HTERT RPE-1 (cell line): ENCODE data around the gene UBL7.
"Not testable (repeated sequence)": the region's sequence is repeated elsewhere in the genome, so short reads cannot be mapped to it uniquely, and the experiment has no call there.

Experiments
- in situ Hi-C: fragments of 300-500 bp; cut with MboI; formaldehyde crosslinking; loops from 4 replicates; pipeline ENCODE4 v1.14.3; 2020; ENCODE audit warnings: low sequenced_read_pairs

Gene UBL7

DNA sequence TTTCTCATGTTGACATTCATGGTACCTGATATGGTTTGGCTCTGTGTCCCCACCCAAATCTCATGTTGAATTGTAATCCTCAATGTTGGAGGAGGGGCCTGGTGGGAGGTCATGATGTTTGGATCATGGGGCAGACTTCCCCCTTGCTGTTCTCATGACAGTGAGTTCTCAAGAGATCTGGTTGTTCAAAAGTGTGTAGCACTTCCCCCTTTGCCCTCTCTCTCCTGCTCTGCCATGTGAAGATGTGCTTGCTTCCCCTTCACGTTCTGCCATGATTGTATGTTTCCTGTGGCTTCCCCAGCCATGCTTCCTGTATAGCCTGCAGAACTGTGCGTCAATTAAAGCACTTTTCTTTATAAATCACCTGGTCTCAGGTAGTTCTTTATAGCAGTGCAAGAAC, 3.3 kb upstream of the UBL7 start:
- in situ Hi-C loops = no loop called here

DNA sequence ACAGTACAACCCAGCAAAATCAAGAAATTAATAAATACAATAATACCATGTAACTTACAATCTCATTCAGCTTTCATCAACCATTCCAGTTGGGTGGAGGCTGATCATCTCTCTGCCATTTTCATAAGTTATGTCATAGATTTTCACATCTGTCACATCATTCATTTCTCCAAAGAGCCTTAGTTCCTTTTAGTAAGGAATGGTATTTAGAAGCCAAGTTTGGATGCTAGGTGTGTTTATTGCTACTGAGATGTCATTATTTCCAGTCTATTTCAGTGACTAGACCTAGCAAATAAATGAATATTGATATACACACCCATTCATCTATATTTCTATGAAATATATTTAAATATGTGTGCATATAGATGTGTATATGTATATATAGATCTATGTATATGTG, 2.7 kb upstream of the UBL7 start:
- in situ Hi-C loops = no loop called here

DNA sequence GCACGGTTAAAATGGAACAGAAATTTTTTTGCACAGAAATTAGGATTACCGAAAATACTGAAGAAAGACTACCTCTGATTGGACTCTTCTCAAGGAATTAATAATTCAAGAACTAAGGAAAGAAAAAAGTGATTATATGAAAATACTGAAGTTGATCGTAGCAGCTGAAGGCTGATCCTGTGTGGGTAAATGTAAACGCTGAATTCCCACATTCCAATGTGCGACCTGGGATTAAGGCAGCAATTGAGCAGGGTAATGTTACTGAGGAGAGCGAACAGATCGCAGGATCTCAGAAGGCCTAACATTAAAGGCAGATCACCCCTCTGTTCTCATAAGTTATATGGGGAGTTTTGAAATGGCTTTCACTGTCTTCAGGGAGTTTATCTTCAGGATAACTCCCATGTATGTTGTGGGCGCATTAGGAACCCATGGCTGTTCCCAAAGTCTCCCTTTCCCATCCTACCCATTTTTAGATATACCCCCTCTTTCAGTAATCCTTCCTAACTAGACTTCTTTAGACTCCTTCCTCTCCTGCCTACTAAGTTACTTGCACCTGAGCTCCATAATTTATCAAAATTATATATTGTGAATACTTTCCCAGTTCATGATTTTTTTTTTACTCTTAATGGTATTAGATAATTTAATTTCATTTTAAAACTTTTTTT, 1.0 kb upstream of the UBL7 start:
- in situ Hi-C loops = no loop called here

DNA sequence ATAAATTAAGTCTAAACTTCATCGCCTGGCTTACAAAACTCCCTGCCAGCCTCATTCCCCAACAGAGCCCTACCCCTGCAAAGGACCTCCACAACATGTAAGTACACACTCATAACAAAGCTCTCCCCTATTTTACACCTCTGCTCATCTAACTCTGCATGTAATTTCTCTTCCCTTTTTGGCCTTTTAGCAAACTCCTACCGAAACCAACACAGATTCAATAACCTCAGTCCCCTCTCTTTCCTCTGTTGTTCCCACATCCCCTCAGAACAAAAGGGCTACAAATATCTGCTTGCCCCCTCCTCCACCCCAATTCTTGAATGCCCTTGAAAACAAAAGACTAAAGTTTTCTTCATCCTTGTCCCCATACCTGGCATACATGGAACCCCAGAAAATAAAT, 662 bp downstream of the UBL7 start:
- in situ Hi-C loops = no loop called here

DNA sequence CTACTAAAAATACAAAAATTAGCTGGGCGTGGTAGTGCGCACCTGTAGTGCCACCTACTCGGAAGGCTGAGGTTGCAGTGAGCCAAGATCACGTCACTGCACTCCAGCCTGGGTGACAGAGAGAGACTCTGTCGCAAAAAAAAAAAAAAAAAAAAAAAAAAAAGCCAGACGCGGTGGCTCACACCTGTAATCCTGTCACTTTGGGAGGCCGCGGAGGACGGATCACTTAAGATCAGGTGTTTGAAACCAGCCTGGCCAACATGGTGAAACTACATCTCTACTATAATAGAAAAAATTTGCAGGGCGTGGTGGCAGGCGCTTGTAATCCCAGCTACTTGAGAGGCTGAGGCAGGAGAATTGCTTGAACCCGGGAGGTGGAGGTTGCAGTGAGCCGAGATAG, 1.2 kb downstream of the UBL7 start:
- in situ Hi-C loops = not testable (repeated sequence)

DNA sequence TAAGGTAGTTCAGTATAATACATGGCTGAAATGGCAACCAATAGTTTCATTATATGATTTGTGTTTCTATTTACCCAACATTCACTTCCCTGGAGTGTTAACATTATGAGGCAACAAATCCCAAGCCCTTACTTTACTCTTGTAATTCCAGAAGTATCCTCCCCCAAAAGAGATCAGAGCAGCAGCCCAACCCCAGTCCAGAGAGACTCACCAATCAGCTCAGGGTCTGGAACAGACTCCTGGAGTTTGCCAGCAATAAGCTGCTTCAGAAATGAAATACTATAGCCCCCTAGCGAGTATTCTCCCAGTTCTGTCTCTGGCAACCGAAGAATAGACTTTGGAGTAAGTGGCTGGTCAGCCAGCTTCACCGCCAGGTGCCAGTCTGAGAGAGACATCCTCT, 2.5 kb downstream of the UBL7 start:
- in situ Hi-C loops = no loop called here

DNA sequence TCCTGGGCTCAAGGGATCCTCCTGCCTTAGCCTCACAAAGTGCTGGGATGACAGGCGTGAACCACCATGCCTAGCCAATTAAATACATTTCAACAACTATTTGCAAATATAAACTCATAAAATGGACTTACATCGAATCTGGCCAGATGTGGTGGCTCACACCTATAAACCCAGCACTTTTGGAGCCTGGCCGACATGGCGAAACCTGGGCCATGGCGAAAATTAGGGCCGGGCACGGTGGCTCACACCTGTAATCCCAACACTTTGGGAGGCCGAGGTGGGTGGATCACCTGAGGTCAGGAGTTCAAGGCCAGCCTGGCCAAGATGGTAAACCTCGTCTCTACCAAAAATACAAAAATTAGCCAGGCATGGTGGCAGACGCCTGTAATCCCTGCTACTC, 3.9 kb downstream of the UBL7 start:
- in situ Hi-C loops = not testable (repeated sequence)

DNA sequence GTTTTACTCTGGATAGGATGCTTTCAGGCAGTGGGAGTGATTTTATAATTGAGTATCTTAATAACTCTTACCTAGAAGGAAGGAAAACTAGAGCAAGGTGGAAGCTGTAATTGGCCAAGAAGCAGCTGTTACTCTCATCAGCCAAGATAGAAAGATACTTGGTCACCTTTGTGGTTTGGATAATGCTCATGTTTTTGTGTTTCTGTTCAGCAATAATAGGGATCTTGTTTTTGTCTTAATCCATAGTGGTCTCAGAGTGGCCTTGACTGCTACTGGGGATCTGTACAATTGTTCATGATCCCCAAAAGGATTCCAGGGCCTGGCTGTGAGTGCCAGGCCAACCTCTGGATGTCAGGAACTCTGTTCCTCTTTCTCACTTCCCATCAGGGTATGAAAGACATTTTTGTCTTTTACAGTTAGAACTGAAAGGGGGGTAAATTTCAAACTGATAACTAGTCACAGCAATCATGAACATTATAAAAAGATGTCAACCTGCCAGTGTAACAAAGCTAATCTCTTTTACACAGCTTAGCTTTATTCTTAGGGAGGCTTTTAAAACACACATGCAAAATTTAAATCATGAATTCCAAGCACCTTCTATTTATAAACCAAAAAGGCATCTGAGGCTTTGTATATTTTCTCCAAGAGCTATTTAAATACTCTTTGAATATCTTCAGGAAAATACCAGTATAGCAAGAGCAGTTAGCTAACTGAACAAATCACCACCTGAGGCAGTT, 6.0 kb downstream of the UBL7 start:
- in situ Hi-C loops = no loop called here

DNA sequence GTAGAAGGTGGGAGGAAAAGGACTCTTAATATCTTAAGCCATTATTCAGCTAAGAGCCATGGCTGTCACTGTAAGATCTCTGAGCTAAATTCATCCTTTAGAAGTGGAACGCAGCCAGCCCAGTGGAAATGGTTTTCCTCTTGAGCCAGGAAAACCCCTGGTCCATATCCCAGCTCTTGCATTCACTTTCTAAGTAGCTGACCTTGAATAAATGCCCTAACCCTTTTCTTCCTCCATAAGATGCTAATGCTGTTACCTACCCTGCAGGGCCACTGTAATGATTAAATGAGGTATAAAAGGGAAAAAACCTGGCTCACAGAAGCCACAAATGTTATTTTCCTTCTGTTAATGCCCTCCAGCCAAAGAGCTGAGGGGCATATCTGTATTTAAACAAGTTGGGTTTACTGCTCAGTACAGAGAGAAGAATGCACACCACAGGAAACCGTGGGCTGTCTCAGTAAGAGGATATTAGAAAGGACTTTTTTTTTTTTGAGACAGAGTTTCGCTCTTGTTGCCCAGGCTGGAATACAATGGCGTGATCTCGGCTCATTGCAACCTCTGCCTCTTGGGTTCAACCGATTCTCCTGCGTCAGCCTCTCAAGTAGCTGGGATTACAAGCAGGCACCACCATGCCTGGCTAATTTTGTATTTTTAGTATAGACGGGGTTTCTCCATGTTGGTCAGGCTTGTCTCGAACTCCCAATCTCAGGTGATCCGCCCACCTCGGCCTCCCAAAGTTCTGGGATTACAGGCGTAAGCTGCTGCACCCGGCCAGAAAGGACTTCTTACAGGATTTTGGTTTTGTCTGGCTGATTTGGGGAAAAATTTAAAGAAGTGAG, 6.8 kb downstream of the UBL7 start:
- in situ Hi-C loops = no loop called here

DNA sequence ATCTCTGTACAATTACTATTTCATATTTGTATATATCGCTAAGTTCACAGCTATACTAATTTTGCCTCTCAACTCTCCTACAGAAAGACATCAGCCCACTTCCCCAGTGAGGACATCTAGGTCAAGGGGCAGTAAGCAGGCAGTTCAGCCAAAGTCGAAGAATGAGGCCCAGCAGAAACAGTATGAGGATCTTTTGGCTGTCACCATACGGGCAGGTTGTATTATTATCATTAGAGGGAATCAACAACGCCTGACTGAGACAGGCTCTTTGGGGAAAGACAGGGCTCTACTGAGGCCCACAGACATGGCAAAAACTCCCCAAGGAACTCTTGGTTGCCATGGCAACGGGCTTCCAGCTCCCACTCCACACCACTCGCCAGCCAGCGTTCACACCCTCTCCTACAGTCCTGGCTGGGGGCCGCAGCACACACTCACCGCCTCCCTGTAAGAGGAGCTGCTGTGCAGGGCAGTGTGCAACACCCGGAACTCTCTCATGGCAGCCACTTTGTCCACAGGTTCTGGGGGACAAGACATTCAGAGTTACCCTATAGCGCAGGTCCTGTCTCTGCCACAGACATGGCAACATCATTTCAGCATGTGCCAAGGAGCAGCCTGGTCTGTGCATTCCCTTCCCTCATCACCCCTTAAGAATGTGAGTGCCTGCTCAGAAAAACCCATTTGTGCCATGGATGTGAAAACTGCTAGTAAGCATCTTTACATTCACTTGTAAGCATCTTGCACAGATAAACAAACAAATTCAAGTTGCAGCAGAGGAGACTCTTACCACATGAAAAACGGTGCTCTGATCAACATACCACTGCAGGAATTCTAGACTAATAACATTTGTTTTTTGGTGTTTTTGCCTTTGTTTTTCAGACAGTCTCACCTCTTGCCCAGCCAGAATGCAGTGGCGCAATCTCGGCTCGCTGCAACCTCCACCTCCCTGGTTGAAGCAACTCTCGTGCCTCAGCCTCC, 8.8 kb downstream of the UBL7 start:
- in situ Hi-C loops = no loop called here

DNA sequence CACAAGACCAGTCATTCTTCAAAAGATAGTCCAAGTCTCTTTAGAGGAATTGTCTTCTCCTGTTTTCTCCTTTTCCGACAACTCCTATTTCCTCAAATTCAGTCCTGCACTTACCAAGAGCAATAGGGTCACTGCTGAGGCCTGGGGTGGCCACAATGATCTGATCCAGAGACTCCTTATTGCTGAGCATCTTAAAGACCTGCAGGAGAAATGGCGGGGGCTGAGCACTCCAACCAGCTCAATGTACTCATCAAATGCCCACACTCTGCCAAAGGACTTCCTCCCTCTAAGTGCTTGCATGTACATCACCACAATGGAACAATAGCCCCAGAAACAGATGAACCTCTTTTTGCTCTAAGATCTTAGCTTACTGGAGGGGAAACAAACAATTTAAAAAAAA, 9.6 kb downstream of the UBL7 start:
- in situ Hi-C loops = no loop called here

DNA sequence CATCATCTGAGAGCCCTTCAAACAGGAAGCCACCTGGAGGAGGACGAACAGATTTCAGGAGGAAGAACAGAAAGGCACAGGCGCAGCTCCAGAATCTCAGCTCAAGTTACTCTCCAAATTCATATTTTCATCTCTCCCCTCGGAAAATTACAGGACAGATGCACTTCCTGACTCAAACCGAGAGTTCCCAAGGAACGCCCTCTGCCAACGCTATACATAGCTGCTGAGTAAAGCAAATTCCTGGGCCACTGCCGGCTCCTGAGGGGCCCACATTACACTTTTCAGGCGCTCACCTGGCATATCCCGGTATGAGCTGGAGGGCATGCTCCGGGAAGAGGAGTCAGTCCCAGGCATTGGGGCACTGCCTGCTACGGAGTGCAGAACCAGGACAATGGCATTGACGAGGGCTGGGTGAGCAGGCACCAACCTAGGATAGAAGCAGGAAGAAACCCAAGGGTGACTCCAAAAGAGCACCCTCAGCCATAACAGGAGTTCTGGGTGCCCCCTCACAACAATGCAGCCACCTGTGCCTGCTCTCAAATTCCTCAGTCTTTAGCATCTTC, 11.2 kb downstream of the UBL7 start:
- in situ Hi-C loops = no loop called here

DNA sequence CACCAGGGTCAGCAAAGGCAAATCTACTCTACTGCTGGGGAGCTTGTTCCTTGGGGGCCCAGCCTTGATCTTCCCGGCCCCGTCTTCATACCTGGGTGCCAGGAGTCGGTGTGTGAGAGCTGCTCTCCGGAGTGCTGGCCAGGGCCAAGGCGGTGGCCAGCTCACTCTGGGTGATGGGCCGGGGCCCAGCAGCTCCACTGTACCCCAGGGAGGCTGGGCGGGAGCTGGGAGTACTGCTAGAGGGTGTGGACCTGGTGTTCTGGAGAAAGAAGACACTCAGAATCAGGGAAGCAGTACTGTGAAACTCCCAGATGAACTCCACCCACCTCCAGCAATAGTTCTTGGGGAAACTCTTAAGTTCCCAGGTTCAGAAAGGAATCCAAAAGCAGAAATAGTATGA, 11.9 kb downstream of the UBL7 start:
- in situ Hi-C loops = no loop called here

DNA sequence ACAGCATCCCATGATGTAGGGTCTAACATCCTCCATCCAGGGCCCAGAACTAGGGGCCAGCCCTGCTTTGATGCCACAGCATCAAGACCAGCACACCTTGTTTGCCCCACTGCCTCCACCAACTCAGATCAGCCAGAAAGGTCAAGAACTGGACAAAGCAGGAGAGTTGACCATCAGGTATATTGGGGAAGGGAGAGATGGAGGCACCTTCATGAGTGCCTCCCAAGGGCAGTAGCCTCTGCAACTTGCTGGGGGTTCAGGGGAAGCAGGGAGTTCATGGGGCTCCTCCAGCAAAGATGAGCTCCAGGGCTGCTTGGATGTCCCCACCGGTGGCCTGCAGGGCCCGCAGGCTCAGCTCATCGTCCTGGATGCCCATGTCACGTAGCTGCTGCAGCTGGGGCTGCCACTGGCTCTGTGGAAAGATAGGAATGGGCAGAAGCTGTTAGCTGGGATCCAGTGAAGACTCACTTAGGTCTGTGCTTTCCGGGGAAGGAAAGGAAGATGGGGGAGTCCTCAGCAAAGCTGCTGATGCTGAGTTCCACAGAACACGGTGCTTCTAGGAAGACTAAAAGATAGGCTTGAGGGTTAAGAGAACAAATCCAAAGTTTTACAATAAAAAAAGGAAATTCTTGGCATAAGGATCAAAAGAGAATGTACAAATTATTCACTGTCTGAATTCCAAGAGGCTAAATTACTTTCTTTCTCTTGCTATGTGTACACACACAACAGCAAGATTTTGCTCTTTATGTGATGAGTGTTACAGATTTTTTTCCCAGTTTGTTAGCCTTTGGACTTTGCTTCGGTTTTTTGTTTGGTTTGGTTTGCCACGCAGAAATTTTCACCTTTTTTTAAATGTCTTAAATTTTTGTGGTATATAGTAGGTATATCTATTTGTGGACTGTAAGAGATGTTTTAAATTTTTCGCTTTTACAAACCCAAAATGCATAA, 14.9 kb downstream of the UBL7 start:
- in situ Hi-C loops = no loop called here

DNA sequence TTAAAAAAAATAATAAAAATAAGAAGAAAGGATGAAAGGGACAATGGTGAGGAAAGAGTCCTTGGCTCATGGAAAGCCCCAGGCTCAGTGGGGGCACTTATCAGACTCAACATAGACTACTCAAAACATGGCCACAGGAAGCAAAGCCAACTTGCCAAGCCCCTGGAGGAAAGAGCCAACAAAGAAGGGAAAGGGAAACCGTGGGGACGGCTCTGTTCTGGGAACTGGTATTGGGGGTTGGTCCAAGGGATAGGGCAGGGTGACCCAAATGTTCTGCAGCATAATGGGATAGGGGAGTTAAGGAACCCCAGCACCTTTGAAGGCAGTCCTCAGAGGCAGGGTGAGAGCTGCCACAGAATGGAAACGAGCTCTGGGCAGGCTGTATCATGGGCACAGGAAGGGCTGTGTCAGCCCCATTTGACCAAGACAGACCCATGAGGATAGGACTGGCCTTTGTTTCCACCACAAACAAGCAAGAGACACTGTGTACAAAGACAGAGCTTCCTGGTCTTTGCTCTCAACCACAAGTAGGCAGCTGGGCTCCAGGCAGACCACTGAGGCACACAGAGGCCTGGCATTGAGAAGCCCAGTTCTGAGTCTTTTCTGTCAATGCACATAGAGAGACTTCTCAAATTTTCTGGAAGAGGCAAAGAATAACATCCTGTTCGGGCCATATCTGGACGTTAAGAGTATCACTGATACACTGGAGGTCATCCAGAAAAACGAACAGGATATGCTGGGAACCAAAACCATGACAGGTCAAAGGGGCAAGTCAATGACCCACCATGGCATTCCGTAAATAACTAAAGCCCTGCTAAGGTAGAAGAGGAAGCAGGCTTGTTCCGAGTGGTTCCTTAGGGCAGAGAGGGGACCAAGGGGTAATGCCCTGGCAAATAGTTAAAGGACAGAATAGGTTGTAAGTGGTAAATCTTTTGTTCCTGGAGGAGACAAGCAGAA, 16.6 kb downstream of the UBL7 start:
- in situ Hi-C loops = no loop called here

DNA sequence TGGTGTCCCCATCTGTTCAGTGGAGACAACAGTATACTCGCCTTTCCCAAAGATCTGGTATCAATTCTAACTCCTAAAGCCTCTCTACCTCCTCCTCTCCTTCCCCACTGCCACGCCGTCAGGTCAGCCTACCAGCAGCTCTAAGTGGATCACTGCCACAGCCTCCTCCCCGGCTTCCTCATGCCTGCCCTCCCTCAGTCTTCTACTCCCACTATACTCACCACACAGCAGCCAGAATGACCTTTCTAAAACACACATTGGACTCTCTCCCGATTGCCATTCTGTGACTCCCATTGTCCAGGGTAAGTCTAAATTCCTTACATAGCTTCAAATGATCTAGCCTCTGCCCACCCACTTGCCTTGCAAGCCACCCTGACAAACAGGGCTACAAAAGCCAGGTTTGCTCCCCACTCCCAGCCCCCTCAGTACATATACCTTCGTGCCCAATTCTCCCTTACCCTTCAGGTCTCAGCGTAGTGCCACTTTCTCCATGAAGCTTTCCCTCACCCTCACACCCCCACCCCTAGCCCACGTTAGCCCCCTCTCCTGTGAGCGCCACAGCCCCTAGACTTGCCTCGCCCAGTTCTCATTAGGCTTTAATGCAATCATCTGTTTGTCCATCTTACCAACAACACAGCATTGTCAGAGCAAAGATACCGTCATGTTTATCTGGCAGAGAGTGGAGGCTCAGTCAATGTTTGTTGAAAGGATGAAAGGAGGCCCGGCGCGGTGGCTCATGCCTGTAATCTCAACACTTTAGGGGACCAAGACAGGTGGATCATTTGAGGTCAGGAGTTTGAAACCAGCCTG, 17.7 kb downstream of the UBL7 start:
- in situ Hi-C loops = no loop called here

DNA sequence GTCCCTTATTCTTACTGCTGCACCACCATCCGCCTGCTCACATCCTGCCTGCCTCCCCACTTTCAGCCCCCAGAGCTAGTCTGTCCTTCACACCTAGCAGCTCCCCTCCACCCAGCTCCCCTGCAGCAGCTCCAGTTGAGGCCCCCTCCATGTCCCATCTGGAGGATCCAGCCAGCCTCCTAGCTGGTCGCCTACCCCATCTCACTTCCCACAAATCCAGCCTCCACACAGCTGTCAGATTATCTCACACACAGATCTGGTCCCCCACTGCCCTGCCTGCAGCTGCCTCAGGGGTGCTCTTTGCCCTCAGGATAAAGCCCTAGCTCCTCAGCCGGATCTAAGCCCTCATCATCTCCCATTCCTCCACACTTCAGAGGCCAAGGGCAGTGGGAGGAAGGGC, 18.4 kb downstream of the UBL7 start:
- in situ Hi-C loops = no loop called here
